ENCODE results near the gene MBNL1.

MBNL1 gene

DNA sequence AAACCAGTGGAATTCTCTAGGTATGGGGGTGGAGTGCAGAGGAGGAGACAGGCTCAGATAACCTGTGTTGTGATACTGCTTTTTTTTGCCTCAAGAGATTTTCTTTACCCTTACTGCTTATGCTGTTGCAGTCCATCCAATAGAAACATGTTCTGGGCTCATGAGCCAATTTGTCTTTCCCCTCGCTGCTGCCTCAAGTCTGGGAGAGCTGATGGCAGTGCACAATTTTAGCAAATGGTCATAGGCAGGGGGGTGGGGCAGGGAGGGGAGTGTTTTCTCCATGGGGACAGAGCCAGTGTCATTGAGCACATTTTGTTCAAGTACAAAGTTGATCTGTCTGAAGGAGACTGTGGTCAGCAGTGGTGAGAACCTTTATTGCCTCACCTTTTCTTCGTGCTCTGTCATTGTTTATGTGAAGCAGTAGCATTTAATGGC lies 134.9 kb downstream of the MBNL1 start:
- TF ChIP-seq, protein P1, sequence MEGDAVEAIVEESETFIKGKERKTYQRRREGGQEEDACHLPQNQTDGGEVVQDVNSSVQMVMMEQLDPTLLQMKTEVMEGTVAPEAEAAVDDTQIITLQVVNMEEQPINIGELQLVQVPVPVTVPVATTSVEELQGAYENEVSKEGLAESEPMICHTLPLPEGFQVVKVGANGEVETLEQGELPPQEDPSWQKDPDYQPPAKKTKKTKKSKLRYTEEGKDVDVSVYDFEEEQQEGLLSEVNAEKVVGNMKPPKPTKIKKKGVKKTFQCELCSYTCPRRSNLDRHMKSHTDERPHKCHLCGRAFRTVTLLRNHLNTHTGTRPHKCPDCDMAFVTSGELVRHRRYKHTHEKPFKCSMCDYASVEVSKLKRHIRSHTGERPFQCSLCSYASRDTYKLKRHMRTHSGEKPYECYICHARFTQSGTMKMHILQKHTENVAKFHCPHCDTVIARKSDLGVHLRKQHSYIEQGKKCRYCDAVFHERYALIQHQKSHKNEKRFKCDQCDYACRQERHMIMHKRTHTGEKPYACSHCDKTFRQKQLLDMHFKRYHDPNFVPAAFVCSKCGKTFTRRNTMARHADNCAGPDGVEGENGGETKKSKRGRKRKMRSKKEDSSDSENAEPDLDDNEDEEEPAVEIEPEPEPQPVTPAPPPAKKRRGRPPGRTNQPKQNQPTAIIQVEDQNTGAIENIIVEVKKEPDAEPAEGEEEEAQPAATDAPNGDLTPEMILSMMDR (IDR thresholded peaks at IDR 0.05), result no peak
- TF ChIP-seq ZFX (IDR thresholded peaks at IDR 0.05; ENCODE audit: borderline replicate concordance), result no peak
- H3K27ac ChIP-seq, result no peak overlapping the region; the same call in 1 of the 2 replicates

DNA sequence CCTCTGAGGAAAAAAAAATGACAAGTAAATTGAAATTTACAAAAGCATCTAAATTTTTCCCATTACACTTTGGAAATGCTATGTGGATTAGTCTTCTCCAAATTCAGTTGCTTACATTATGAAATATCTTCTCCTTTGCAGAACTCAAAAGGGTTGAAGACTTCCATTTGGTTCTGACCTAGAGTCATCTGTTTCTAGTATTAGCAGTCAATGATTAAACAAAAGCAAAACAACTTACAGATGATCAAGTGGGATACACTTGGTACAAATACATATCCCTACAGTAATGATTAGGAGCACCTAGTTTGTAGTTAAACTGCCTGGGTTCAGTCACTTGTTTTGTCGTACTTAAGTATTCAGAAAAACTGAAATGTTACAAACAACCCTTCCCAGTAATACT lies 136.2 kb downstream of the MBNL1 start:
- TF ChIP-seq, protein P1 (IDR thresholded peaks at IDR 0.05), result no peak
- TF ChIP-seq ZFX (IDR thresholded peaks at IDR 0.05; ENCODE audit: borderline replicate concordance), result no peak
- no peak overlapping the region for H3K27ac ChIP-seq

- no peak overlapping the region for H3K27ac ChIP-seq
- no peak for TF ChIP-seq ZFX (IDR thresholded peaks at IDR 0.05; ENCODE audit: borderline replicate concordance)
- TF ChIP-seq, protein P1 (IDR thresholded peaks at IDR 0.05), result no peak
These were observed 137.4 kb downstream of the MBNL1 start for GRCh38 chr3:152405915-152406802.

GRCh38 chr3:152413240-152413639 lies 144.5 kb downstream of the MBNL1 start:
- TF ChIP-seq ZFX (IDR thresholded peaks at IDR 0.05; ENCODE audit: borderline replicate concordance), result no peak
- TF ChIP-seq, protein P1 (IDR thresholded peaks at IDR 0.05), result no peak
- H3K27ac ChIP-seq, result no peak overlapping the region

GRCh38 chr3:152416808-152417580 lies 148.3 kb downstream of the MBNL1 start:
- no peak overlapping the region for H3K27ac ChIP-seq
- TF ChIP-seq, protein P1 (IDR thresholded peaks at IDR 0.05), result no peak
- no peak for TF ChIP-seq ZFX (IDR thresholded peaks at IDR 0.05; ENCODE audit: borderline replicate concordance)

- TF ChIP-seq, protein P1 (IDR thresholded peaks at IDR 0.05), result no peak
- no peak for TF ChIP-seq ZFX (IDR thresholded peaks at IDR 0.05; ENCODE audit: borderline replicate concordance)
- H3K27ac ChIP-seq, result no peak overlapping the region
These were observed 151.0 kb downstream of the MBNL1 start for GRCh38 chr3:152419748-152420147.
